DOHH2 (cell line): ENCODE data around the gene WFDC1.

Experiments used
- H3F3A ChIP-seq: fragments of 200-600 bp; sonication (generic), shearing (Covaris generic); 2 replicates; pipeline ENCODE4 v1.6.0; 2016; ENCODE audit warnings: antibody characterized with exemption, mild to moderate bottlenecking; ENCODE audit not compliant: control insufficient read depth, insufficient read depth
- H3K27ac ChIP-seq: fragments of 200-600 bp; sonication (generic); 2 replicates; pipeline ENCODE4 v1.5.1; 2014; ENCODE audit warnings: low read depth, mild to moderate bottlenecking, low read length, moderate library complexity
- H3K27me3 ChIP-seq: fragments of 200-600 bp; sonication (generic); 2 replicates; pipeline ENCODE4 v1.6.1; 2014; ENCODE audit warnings: mild to moderate bottlenecking, low read length, mixed read lengths; ENCODE audit not compliant: control insufficient read depth
- H3K36me3 ChIP-seq: fragments of 200-600 bp; sonication (generic); 2 replicates; pipeline ENCODE4 v1.6.1; 2014; ENCODE audit warnings: mild to moderate bottlenecking, low read length, moderate library complexity, mixed read lengths; ENCODE audit not compliant: control insufficient read depth
- H3K4me1 ChIP-seq: fragments of 200-600 bp; sonication (generic); 2 replicates; pipeline ENCODE4 v1.6.1; 2014; ENCODE audit warnings: mild to moderate bottlenecking, low read length, mixed read lengths; ENCODE audit not compliant: control insufficient read depth
- H3K4me2 ChIP-seq: fragments of 200-600 bp; sonication (generic); 2 replicates; pipeline ENCODE4 v1.6.0; 2014; ENCODE audit warnings: mild to moderate bottlenecking, low read length, moderate library complexity
- H3K4me3 ChIP-seq: fragments of 200-600 bp; sonication (generic); 2 replicates; pipeline ENCODE4 v1.5.1; 2014; ENCODE audit warnings: mild to moderate bottlenecking, low read length, mixed read lengths
- H3K79me2 ChIP-seq: fragments of 200-600 bp; sonication (generic); 2 replicates; pipeline ENCODE4 v1.6.1; 2014; ENCODE audit warnings: mild to moderate bottlenecking, low read length, mixed read lengths; ENCODE audit not compliant: control insufficient read depth
- H3K9me2 ChIP-seq: fragments of 200-600 bp; sonication (generic); replicated peaks from 2 replicates; pipeline ENCODE4 v1.6.1; 2014; ENCODE audit warnings: mild to moderate bottlenecking, low read length, mixed read lengths; ENCODE audit not compliant: control insufficient read depth
- H3K9me3 ChIP-seq: fragments of 200-600 bp; sonication (generic); 2 replicates; pipeline ENCODE4 v1.6.1; 2014; ENCODE audit warnings: antibody characterized with exemption, low read length, mixed read lengths; ENCODE audit not compliant: control insufficient read depth, insufficient read depth
- H4K20me1 ChIP-seq: fragments of 200-600 bp; sonication (generic); 2 replicates; pipeline ENCODE4 v1.6.0; 2014; ENCODE audit warnings: low read depth, mild to moderate bottlenecking, antibody characterized with exemption, low read length, moderate library complexity; ENCODE audit not compliant: control insufficient read depth, insufficient read depth
- CTCF ChIP-seq: fragments of 200-600 bp; sonication (generic); IDR thresholded peaks from one replicate; pipeline ENCODE4 v1.5.1; 2014; ENCODE audit warnings: antibody characterized with exemption, mild to moderate bottlenecking, low read depth, low read length; ENCODE audit not compliant: poor library complexity, severe bottlenecking
- EZH2phosphoT487 ChIP-seq: fragments of 200-600 bp; sonication (generic); IDR thresholded peaks from 2 replicates; pipeline ENCODE4 v1.6.1; 2017; ENCODE audit warnings: borderline replicate concordance, mild to moderate bottlenecking, antibody characterized with exemption, low read length, moderate library complexity, mixed read lengths

The WFDC1 gene

GRCh38 chr16:84314373-84314772, 19.7 kb downstream of the WFDC1 start:
- Histone ChIP-seq H3F3A (no peaks in the 10 kb centered on the region), H4K20me1 (no peaks in the 10 kb centered on the region), H3K4me3 (no peak overlapping the region), H3K9me2 (no peaks in the 10 kb centered on the region), H3K9me3 (no peaks in the 10 kb centered on the region), H3K36me3 (no peaks in the 10 kb centered on the region), H3K4me2 (no peak overlapping the region), H3K79me2 (no peaks in the 10 kb centered on the region), H3K27me3 (no peaks in the 10 kb centered on the region), H3K27ac (no peak overlapping the region), H3K4me1 (no peaks in the 10 kb centered on the region)
- TF ChIP-seq CTCF (no peak), EZH2phosphoT487 (no peak)

GRCh38 chr16:84314814-84315213, 20.1 kb downstream of the WFDC1 start:
- no peaks in the 10 kb centered on the region for H4K20me1 ChIP-seq
- no peak overlapping the region for H3K4me3 ChIP-seq
- H3K27me3 ChIP-seq = no peaks in the 10 kb centered on the region
- H3K79me2 ChIP-seq = no peaks in the 10 kb centered on the region
- no peak overlapping the region for H3K4me2 ChIP-seq
- H3F3A ChIP-seq = no peaks in the 10 kb centered on the region
- no peaks in the 10 kb centered on the region for H3K9me3 ChIP-seq
- no peaks in the 10 kb centered on the region for H3K4me1 ChIP-seq
- no peak overlapping the region for H3K27ac ChIP-seq
- no peak for TF ChIP-seq CTCF
- TF ChIP-seq EZH2phosphoT487 = no peak
- no peaks in the 10 kb centered on the region for H3K36me3 ChIP-seq
- no peaks in the 10 kb centered on the region for H3K9me2 ChIP-seq

GRCh38 chr16:84315422-84315821, 20.7 kb downstream of the WFDC1 start:
- TF ChIP-seq CTCF = no peak
- no peak for TF ChIP-seq EZH2phosphoT487

More at GRCh38 chr16:84315422-84315821, 20.7 kb downstream of the WFDC1 start:
- Histone ChIP-seq H3K4me1 (no peaks in the 10 kb centered on the region), H3K36me3 (no peaks in the 10 kb centered on the region), H3F3A (no peaks in the 10 kb centered on the region), H3K79me2 (no peaks in the 10 kb centered on the region), H3K27ac (no peak overlapping the region), H3K27me3 (no peaks in the 10 kb centered on the region), H3K4me3 (no peak overlapping the region), H3K9me2 (no peaks in the 10 kb centered on the region), H4K20me1 (no peaks in the 10 kb centered on the region), H3K9me3 (no peaks in the 10 kb centered on the region), H3K4me2 (no peak overlapping the region)
